Ovary (tissue), 9 donors: ENCODE measurements around the gene ECEL1. TPM values are rescaled to one million over a fixed set of nuclear protein-coding genes. Genes with fewer than 3 reads are reported as not detected.

Experiments
- DNase-seq, 5 donors: peaks; one replicate each; pipeline ENCODE4 v3.0.0-alpha.2; 2019 to 2020
- H3K27ac ChIP-seq, 2 donors: fragments of 200-600 bp; one replicate each; pipeline versions ENCODE4 v1.5.1 to v1.8.0; 2019 to 2022
- H3K27me3 ChIP-seq: fragments of 200-600 bp; one replicate; pipeline ENCODE4 v1.8.0; 2022
- H3K36me3 ChIP-seq: fragments of 200-600 bp; sonication (generic); one replicate; pipeline ENCODE4 v1.5.1; 2019
- H3K4me1 ChIP-seq: one replicate; pipeline ENCODE4 v1.8.1; 2013; ENCODE audit warnings: mild to moderate bottlenecking, moderate library complexity; ENCODE audit not compliant: insufficient read depth
- H3K4me3 ChIP-seq: fragments of 200-600 bp; sonication (generic); one replicate; pipeline ENCODE4 v1.5.1; 2017
- H3K9me3 ChIP-seq, 2 donors: fragments of 200-600 bp in 1 of 2; sonication (generic) in 1 of 2; one replicate each; pipeline versions ENCODE4 v1.5.1 to v1.8.1; 2013 to 2019; ENCODE audit warnings: mild to moderate bottlenecking in 1 of 2, moderate library complexity in 1 of 2
- EP300 ChIP-seq: sonication (generic); formaldehyde crosslinking; IDR thresholded peaks from one replicate; pipeline ENCODE4 v1.6.1; 2017; ENCODE audit warnings: antibody characterized with exemption
- POLR2A ChIP-seq: fragments of 450-650 bp; IDR thresholded peaks from one replicate; pipeline ENCODE4 v1.6.1; 2017; ENCODE audit warnings: antibody characterized with exemption, mild to moderate bottlenecking, moderate library complexity
- WGBS, 3 donors: extraction: QIAGEN DNeasy Blood & Tissue Kit in 1 of 3; methylation state at CpG; one replicate each; pipeline versions ENCODE4 v1.1.5 to v1.1.7; 2013 to 2017; 5-methylcytosine and 5-hydroxymethylcytosine counted together
- intact Hi-C, 4 donors: fragments of 100-400 bp; cut with DNase I; formaldehyde crosslinking; loops; one replicate each; pipeline versions ENCODE4 v1.11.0 to v1.15.1; 2022 to 2023
- polyA plus RNA-seq, 2 donors: library from polyadenylated mRNA; stranded (reverse); fragments of 200-250 nt in 1 of 2; fragments of 350-450 nt in 1 of 2; fragmentation: Illumina TruSeq in 1 of 2; extraction: RNeasy Lipid Tissue Mini Kit (QIAGEN cat#74804) in 1 of 2; gene quantifications; one replicate each; pipeline ENCODE4 v1.2.3, GENCODE V29; 2013 to 2014
- total RNA-seq, 7 donors: library from RNA; depleted of rRNA in 2 of 7; stranded (reverse); fragments of >200 nt in 2 of 7; fragmentation: NEBNext Ultra II Directional in 3 of 7; extraction: Animal tissue kit (Norgen Biotek cat#: 25700) in 3 of 7; gene quantifications; one replicate each; pipeline versions ENCODE4 v1.1.0 to v1.2.4, GENCODE V29; 2016 to 2023
- TF ChIP-seq, protein P1 (sequence below), 3 donors: fragments of 450-650 bp in 2 of 3; fragments of 200-600 bp in 1 of 3; IDR thresholded peaks; one replicate each; pipeline versions ENCODE4 v1.5.1 to v1.8.0; 2016 to 2022; ENCODE audit warnings: antibody characterized with exemption in 3 of 3, mild to moderate bottlenecking in 1 of 3
- donor health status: DM: no; HTN: no; CAD: no; lungs with moderate emphysema.
- donor health status: DM: no; HTN: no; CAD: no.
- donor health status: Bipolar disorder and iron deficiency.
- donor health status: DM: yes; HTN: yes; CAD: no.
- donor health status: DM: no; HTN: no; CAD: no.
- donor health status: DM: yes; HTN: yes; CAD: no.

Gene ECEL1
- total and polyA plus RNA-seq, 9 donors: 2.4 to 251 (median 46.3) TPM

DNA sequence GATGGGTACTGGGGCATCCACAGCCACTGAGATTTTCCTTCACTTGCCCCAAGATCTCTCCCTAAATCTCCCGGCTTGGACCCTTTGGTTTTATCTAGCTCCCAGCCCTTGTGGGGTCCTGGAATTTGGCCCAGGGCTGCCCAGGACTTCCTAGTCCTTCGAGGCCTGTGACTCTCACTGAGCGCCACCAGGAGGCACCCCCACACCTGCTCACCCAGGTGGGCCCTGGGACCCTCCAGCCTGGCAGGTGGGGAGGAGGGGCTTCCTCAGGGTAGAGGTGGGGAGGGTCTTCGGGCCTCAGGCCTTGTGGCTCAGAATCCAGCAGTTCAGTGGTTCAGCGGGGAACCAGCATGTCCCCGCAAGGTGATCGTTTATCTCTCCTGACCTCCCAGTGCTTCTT is 20.6 kb upstream of the ECEL1 start:
- Histone ChIP-seq H3K27ac (no peak overlapping the region), H3K27me3 (no peaks in the 10 kb centered on the region), H3K4me3 (no peak overlapping the region), H3K9me3 (no peaks in the 10 kb centered on the region), H3K4me1 (peaks cover 2% of the 10 kb centered on the region), H3K36me3 (no peaks in the 10 kb centered on the region)
- intact Hi-C loops: no loop called here
- WGBS, 3 donors: 83 to 89% (median 86%) methylated on average over 7 of the region's 7 CpGs
- DNase-seq: no peak
- TF ChIP-seq EP300 (no peak), POLR2A (no peak)
- TF ChIP-seq, protein P1, sequence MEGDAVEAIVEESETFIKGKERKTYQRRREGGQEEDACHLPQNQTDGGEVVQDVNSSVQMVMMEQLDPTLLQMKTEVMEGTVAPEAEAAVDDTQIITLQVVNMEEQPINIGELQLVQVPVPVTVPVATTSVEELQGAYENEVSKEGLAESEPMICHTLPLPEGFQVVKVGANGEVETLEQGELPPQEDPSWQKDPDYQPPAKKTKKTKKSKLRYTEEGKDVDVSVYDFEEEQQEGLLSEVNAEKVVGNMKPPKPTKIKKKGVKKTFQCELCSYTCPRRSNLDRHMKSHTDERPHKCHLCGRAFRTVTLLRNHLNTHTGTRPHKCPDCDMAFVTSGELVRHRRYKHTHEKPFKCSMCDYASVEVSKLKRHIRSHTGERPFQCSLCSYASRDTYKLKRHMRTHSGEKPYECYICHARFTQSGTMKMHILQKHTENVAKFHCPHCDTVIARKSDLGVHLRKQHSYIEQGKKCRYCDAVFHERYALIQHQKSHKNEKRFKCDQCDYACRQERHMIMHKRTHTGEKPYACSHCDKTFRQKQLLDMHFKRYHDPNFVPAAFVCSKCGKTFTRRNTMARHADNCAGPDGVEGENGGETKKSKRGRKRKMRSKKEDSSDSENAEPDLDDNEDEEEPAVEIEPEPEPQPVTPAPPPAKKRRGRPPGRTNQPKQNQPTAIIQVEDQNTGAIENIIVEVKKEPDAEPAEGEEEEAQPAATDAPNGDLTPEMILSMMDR (IDR thresholded peaks at IDR 0.05): no peak

DNA sequence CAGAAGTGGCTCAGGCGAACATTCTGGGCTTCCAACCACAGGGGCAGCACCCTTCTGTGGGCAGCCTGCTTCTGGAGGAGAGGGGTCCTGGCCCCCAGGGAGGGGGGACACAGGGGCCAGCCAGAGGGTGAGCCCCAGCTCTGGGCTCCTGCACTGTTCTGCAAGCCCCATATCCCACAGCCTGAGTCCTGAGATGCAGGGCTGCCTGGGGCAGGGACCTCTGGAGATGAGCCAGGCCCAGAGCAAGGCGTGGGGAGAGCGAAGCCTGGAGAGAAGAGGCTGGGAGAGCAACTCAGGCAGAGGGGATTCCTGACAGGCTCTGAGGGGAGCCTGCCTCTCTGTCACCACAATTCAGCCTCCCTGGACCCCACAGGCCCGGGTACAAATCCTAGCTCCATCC is 19.1 kb upstream of the ECEL1 start:
- H3K9me3 ChIP-seq: no peaks in the 10 kb centered on the region
- TF ChIP-seq POLR2A (no peak), EP300 (no peak)
- TF ChIP-seq, protein P1 (IDR thresholded peaks at IDR 0.05): no peak
- no peaks in the 10 kb centered on the region for H3K27me3 ChIP-seq
- 71 to 79% (median 72%) methylated on average over 4 of the region's 4 CpGs for WGBS, 3 donors
- no peak overlapping the region for H3K27ac ChIP-seq
- H3K4me1 ChIP-seq: peaks cover 8% of the 10 kb centered on the region
- peak in 4 of 5 donors; percentile 38 to 67 (median 55) for DNase-seq
- H3K36me3 ChIP-seq: no peaks in the 10 kb centered on the region
- intact Hi-C loops: no loop called here
- no peak overlapping the region for H3K4me3 ChIP-seq

DNA sequence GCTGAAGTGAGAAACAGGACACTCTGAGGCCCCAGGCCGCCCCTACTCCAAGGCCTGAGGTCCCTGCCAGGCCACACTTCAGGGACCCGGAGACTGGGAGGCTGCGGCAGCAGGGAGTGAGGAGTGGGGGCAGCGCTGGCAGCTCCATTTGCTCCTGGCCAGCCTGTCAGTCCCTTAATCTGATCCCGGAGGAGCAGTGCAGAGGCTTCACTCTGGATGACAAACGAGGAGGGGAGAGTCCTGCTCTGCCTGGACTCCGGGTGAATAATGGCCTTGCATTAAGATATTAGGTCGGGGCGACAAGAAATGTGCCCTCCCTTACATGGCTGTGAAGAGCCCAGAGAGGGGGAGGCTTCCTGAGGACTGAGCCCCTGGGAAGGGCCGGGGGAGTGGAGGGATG is 18.2 kb upstream of the ECEL1 start:
- Histone ChIP-seq H3K36me3 (no peaks in the 10 kb centered on the region), H3K4me1 (peaks cover 11% of the 10 kb centered on the region), H3K27me3 (no peaks in the 10 kb centered on the region), H3K9me3 (no peaks in the 10 kb centered on the region), H3K27ac (no peak overlapping the region), H3K4me3 (no peak overlapping the region)
- TF ChIP-seq POLR2A (no peak), EP300 (no peak)
- TF ChIP-seq, protein P1 (IDR thresholded peaks at IDR 0.05): no peak
- DNase-seq: no peak
- 56 to 65% (median 60%) methylated on average over 10 of the region's 10 CpGs for whole genome bisulfite sequencing, 3 donors
- intact Hi-C loops: no loop called here

DNA sequence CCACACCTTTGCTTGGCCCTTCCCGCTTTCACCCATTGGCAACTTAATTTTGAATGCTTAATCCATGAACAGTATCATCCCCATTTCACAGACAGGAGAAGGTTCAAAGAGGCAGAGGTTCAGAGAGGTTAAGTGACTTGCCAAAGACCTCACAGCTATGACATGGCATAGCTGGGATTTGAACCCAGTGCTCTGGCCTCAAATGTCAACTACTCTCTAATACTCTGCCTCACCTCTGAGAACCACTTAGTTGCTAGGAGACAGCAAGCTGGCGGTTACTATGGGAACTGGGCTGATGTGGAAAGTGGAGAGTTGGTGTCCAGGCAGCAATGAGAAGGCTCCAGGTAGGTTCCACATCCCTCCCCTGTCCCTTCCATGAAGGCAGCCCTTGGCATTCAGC is 16.8 kb upstream of the ECEL1 start:
- Histone ChIP-seq H3K9me3 (no peaks in the 10 kb centered on the region), H3K27me3 (no peaks in the 10 kb centered on the region), H3K4me1 (peaks cover 16% of the 10 kb centered on the region), H3K27ac (peak overlapping the region in 1 of 2 donors; percentile 97), H3K4me3 (no peak overlapping the region), H3K36me3 (no peaks in the 10 kb centered on the region)
- intact Hi-C loops: no loop called here
- TF ChIP-seq EP300: no peak
- TF ChIP-seq, protein P1 (IDR thresholded peaks at IDR 0.05): no peak
- no peak for TF ChIP-seq POLR2A
- DNase-seq: no peak
- WGBS, 3 donors: 66 to 95% (median 95%) methylated on average over 2 of the region's 2 CpGs
